HS-5 (cell line): ENCODE results near the gene PBX3.

Source experiments
- DNase-seq: peaks from one replicate; pipeline ENCODE4 v3.0.0-alpha.2; 2012; ENCODE audit warnings: low read depth

The PBX3 gene

DNA sequence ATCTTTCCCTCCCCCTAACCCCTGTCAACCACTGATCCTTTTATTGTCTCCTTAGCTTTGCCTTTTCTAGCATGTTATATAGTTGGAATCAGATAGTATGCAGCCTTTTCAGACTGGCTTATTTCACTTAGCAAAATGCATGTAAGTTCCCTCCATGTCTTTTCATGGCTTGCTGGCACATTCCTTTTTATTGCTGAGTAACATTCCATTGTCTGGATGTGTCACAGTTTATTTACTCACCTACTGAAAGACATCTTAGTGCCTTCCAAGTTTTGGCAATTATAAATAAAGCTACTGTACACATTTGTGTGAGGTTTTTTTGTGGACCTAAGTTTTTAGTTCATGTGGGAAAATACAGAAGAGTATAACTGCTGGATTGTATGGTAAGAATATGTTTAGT lies 230.1 kb downstream of the PBX3 start:
- DNase-seq, result no peak

DNA sequence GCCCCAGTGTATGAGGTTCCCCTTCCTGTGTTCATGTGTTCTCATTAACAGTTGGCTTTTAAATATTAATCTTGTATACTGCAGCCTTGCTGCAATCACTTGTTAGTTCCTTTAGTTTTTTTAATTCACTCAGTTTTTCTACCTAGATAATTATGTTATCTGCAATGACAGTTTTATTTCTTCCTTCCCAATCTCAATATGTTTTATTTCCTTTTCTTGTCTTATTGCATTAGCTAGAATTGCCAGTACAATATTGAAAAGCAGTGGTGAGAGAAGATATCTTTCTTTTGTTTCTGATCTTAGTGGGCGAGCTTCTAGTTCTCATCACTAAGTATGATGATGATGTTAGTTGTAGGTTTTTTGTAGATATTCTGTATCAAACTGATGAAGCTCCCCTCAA lies 232.2 kb downstream of the PBX3 start:
- DNase-seq, result no peak

DNA sequence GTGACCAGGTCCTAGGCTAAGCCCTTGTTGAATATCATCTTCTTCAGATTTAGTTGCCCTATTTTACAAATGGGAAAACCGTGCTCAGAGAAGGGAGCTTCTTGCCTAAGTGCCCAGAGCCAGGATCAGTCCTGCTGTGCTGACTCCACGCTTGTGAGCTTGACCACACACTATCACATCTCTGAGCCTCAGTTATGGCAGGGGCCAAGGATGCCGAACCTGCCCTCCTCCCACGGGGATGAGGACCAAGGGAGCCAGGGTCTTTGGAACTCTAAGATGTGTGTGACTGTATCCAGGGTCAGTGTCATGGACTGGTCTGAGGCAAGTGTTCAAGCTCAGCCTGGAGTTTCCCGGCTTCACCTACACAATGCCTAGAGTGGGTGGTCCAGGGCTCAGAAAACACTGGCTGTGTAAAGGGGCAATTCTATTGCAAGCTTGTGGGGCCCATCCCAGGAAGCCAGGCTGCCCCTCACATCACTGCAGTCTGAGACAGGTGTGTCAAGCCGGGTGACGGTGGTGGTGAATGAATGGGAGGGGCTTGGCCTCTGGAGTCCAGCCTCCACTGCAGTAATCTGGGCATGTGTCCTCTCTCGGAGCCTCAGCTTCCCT lies 235.7 kb downstream of the PBX3 start:
- DNase-seq, result no peak

DNA sequence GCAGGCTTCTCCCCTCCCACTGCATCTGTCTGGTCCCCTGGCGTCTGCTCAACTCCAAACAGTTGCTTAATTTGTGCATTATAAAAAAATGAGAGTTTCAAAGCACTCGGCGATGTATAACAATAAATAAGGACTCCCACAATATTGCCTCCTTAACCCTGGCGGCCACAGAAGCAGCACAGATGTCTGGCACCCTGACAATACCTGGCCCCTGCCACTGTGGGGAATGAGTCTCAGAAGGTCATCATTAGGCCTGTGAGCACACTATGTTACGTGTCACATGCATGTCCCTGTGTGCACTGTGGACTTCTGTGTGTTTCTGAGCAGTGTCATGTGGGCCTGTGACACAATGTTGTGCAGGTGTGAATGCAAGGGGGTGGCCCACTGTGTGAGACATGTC lies 236.5 kb downstream of the PBX3 start:
- DNase-seq, result no peak

DNA sequence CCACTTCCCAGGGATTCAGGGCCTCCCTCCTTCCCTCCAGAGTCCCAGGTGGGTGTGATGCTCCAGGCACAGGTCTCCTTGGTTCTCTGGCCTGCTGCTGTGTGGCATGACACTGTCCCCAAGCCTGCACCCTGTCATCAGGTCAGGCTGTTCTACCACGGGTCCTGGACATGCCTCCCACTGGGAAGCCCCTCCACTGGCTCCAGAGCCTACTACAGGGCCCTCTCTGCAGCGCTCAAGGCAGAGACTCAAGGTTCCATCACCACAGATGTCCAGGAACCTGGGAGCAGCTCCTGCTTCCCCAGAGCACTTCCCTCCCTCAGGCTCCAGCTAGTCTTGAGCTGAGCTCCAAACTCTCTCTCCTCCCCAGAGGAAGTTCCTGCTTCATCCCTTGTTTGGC lies 237.3 kb downstream of the PBX3 start:
- no peak for DNase-seq

DNA sequence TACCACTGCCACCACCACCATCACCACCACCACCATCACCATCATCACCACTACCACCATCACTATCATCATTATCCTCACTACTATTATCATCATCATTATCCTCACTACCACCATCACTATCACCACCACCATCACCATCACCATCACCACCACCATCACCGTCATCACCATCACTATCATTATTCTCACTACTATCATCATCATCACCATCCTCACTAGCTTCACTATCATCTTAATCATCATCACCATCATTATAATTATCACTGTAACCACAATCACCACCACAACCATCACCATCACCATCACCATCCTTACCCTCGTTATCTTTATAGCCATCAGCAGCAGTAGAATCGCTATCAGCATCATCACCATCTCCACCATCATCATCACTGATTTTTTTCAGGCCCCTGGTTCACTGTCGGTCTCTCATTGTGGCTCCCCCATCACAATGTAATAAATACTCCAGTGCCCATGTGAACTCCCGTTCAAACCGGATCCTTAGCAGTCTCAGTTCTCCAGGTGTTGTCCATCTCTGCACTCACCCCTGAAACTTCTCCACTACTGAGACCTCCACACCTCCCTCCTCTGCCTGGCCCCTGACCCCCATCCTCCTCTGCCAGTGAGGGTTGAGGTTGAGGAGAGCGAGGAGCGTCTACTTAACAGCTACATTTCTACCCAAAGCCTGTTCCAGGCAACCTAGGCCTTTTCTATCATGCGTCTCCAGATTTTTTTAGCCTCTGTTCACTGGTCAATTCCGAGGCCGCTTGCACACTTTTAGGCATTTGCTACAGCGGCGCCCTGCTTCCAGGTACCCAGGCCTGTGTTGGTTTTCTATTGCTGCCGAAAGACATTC lies 238.2 kb downstream of the PBX3 start:
- no peak for DNase-seq

DNA sequence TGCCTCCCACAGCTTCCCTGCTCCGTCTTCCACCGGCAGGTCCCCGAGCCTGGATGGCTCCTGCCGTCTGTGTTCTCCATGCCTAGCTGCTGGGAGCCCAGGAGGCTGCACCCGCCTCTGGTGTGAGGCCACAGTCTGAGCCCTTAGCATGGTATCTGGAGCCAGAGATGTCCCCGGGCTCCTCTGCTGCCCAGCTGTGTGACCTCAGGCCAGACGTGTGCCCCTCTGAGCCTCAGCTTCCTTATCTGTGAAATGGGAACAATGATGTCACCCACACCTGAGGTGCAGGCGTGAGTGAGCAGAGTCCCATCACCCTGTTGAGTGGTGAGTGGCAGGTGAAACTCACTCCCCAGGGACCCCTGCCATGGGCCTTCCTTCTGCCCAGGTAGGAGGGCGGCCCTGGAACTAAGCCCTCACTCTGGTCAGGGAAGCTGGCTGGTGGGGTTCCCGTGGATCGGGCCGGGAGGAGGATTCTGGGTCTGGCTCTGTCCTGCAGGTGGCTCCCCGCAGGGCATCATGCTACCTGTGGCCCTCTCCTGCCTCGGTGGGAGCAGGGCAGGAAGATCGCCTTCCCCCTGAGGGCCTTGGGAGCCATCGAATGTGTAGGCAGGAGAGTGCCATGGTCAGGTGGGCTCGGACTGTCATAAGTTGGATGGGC lies 239.0 kb downstream of the PBX3 start:
- DNase-seq, result no peak

DNA sequence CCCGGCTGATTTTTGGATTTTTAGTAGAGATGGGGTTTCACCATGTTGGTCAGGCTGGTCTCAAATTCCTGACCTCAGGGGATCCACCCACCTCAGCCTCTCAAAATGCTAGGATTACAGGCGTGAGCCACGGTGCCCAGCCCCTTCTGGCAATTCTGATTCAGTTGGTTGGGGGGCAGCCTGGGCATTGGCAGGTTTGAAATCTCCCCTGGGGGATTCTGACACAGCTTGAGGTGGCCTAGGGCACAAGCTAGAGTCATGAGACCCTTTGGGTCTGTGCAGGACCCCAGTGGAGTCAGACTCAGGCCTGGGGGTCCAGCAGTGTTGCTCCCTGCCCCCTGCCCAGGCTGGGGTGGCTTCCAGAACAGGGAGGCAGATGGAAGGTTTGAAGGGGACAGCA lies 239.8 kb downstream of the PBX3 start:
- no peak for DNase-seq

DNA sequence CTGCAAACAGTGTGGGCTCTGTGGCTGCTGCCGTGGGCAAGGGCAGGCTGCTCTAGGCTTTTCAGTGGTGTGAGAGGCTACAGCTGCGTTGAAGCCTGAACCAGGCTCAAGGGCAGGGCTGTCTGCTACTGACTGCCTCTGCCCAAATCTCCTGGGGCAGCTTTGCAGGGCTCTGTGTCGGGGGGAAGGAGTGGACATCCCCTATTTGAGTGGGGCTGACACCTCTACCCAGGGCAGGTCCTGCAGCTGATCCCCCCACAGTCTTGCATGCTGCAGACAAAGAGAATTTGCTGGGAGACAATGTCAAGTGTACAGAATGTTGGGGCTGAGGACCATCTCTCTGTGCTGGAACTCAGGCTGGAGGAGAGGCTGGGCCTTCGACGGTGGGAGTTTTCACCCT lies 240.2 kb downstream of the PBX3 start:
- no peak for DNase-seq

DNA sequence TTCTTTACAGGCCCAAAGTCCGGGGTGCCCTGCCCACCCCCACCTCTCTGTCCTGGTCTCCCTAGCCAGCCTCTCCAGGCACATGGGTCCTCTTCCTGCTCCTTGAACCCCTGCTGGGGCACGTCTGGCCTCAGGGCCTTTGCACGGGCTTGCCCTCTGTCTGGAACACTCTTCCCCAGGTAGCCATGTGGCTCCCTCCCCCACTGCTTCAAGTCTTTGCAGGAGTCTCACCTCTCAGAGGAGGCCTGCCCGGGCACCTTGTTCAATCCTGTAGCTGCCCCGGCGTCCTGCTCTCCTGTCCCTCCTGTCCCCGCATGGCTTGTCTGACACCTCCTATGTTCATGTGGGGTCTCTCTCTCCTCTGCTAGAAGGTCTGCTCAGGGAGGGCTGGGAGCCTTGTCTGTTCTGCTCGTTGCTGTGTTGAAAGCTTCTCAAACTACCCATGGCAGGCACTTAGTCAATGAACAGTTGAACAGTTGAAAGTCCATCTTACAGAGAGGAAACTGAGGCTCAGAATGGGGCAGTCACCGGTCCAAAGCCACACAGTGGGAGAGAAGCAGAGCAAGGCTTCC lies 241.4 kb downstream of the PBX3 start:
- DNase-seq, result no peak

DNA sequence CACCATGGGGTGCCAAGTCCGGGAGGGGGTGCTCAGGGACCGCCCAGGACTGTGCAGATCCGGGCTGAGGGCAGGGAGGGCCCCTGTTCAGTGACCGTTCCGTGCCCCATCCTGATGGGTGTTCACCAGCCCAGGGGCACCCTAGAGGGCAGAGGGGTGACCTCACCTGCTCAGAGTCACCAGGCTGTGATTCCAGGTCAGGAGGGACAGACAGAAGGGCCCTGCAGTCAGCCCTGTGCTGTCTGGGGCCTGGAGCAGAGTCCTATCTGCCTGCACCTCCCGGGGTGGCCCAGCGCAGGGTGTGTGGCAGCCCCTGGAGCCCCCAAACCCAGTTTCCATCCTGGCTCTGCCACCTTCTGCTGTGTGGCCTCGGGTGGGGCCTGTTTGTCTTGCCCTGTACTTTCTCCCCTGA lies 241.9 kb downstream of the PBX3 start:
- no peak for DNase-seq

DNA sequence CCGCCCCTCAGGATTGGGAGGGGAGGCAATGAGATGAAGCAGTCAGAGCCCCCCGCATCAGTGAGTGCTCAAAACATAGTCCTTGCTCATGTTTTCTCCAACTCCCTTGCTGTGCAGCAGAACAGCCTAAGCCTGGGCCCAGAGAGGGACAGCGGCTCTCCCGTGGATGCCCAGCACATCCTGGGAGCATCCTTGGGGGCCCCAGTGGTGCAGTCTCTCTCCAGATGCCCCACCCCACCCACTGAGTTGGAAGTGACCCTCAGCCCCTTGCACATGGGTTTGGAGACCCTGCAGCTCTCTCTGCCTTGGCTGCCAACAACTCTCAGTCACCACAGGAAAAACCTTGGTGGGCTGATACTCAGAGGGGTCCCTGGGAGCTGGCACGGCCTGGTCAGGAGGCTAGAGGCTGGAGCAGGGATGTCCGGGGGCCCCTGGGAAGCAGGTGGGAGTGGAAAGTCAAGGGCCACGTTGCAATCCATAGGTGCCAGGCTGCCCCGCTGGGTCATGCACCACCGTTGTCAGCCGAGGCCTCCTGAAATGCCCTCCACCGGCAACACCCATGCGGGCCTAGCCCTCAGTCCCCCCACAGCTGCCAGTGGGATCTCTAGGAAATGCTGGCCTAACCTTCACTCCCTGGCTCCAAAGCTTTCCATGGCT lies 242.5 kb downstream of the PBX3 start:
- DNase-seq, result no peak

DNA sequence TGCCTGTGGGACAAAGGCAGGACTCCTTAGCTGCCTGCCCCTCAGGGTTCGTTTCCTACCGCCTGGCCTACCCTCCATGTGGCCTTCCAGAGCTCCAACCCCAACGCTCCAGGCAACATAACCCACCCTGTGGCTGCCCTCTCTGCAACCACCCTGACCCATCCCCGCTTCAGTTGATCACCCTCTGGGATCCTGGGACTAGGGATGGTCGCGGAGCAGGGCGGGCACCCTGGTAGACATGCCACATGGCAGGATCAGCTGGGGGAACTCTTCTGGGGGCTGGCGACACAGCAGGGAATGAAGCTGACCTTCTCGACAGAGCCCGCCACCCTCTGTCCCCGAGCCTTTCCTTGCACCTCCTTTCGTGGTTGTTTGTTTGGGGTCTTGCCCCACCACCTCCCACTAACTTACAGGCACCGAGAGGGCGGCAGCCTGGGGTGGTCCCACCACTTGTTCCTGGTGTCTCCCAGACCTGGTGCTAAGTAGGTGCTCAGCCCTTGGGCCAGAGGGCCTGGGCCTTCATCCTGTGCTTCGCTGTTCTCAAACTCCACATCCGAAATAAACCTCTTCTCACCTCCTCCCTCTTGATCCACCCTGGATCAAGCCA lies 243.1 kb downstream of the PBX3 start:
- DNase-seq, result no peak

DNA sequence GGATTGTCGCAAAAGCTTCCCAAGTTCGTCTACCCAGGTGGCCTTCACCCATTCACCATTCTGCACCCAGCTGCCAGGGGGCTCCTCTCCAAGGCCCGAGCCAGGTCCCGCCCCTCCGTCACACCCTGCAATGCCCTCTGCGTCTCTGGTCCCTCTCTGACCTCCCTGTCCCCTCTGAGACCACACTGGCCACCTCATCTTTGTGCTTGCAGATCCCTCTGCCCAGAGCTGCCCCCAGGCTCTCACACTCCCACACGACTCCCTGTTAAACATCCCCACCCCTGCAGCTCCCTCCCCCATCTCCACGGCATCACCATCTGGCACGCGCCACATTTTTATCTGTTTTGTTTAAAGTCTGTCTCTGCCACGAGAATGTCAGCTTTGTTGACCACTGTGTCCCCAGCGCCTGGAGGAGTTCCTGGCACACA lies 243.6 kb downstream of the PBX3 start:
- DNase-seq, result no peak

DNA sequence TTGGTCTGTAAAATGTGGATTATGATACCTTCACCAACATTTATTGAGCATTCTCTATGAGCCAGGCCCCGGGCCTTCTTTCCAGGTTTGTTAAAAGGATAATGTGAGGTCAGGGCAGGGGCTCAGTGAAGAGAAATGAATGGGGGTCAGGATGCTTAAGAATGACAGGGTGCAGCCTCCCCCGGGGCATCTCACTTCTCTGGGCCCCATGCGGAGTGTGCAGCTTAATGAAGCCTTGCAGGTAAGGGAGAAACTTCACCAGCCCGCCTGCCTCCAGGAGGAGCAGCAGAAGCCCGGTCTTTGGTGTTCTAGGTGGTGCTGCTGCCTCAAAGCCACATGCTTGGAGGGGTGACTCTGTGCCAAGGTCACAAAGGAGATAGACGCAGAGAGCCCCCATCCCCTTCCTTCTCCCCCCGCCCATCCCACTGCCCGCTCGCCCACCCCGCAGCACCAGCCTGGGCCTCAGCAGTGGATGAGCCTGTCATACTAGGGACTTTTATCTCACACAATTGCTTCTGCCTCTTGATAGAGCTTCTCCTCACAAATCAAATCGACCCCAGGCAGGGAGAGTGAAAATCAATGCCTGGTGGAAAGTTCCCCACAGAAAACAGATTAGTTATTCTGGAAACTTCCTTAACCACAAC lies 244.8 kb downstream of the PBX3 start:
- no peak for DNase-seq

DNA sequence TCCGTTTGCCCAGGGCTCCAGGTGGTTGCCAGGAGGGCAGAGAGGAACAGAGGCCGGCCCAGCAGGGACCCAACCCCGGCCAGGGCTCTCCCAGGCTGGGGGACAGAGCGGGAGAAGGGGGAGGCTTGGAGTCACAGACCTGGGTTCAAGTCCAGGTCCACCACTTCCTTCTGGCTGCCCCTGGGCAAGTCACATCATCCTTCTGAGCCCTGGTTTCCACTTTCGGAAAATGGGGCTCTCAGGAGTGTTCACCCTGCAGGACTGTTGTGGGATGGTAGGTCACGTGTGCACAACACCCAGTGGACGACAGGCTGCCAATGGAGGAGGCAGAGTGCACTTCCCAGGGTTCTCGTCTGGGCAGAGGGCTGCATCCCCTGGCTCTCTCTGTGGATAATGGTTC lies 245.4 kb downstream of the PBX3 start:
- DNase-seq, result no peak

DNA sequence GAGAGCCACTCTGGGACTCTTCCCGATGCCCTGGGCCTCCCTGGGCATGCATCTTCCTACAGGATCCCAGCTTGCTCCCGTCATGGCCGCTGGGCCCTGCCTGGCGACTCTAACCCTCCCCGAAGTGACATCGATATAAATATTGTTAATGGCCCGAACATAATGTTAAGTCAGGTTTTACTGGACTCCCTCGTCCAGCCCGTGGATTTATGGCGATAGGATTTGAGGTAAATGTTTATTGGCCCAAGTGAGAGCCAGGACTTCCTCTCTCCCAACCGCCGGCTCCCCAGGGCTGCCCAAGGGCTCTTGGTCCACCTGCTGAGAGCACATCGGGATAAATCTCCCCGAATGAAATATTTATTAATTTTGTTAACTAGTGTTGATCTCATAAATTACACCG lies 246.3 kb downstream of the PBX3 start:
- DNase-seq, result no peak

DNA sequence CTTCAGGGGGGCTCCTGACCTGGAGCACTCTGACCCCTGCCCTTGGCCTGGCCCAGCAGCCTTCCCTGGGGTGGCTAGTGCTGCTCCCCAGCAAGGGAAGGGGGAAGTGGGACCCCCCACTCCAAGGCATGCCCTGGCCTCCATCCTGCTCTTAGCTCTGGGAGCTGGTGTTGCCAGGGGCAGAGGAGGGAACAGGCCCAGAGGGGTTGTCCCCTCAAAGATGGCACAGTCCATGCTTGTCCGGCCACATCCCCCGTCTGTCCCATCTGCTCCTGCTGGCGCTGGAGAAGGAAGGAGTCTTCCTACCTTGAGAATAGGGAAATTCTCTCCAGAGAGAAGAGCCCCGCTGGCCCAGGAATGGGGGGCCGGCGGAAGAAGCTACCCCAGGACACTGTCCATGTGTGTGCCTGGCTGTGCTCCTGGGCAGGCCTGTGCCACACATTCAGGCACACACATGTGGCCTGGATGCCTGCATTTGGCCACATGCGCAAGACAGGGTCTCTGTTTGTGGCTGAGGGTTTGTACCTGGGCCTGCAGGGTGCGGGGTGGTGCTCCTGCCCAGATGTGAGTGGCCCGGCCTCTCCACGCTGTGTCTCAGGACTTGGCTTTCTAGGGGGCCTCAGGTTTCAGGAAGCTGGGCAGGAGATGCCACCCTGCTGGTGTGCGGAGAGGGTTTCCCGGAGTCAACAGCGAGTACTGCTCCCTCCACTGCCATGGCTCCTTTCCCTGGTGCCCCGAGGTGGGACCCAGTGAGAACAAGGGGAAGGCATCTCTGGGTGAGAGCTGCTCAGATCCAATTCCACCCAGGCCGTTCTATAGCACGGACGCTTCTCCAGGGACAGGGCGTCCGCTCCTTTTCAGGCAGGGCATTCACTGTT lies 247.1 kb downstream of the PBX3 start:
- DNase-seq, result no peak

DNA sequence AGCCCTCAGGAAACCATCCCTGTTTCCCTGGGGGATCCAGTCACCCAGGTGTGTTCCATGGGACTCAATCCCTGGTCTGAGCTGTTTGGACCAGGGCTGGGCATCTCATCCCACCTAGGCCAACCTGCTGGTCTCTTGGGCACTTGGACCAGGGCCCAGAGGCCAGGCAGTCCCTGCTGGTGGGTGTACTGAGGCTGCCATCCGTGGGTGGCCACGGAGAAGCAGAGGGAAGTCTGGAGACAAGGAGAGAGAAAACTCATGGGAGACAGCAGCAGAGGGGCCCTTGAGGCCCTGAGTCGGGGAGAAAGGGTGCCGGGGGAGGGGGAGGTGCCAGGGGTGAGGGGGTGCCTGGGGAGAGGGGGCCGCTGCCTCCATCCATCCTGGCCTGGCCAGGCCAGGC lies 247.8 kb downstream of the PBX3 start:
- no peak for DNase-seq

DNA sequence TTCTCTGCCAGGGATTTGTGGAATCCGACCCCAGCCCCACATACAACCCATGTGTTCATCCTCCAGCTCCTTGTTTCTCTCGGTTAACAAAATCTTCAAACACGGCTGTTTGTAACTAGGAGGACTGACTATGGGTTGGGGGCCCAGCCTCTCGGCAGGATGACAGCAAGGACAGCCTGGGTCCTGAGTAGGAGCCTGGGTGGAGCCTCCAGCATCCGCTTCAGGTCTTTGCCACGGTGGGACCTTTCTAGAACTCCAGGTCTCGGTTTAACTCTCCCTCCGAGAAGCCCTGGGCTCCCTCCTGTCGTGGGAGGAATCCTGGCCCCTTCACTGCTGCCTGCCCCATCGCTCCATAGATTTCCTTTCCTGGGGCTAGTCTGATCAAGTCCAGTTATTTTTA lies 248.5 kb downstream of the PBX3 start:
- no peak for DNase-seq

DNA sequence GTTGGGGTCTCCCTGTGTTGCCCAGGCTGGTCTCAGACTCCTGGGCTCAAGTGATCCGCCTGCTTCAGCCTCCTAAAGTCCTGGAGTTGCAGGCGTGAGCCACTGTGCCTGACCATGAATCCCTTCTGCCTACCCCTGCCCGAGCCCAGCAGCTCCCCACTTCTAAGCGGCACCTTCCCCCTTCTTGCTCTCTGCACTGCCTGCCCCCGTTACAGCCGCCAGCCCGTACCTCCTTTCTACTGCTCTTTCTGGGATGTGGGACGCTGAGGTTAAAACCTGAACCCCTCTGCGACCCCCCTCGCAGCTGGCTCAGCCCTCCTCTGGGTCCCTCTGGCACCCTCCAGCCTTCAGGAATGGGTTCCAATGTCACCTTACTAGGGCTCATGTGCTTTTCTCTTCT lies 249.6 kb downstream of the PBX3 start:
- no peak for DNase-seq
